SK-N-SH (cell line): ENCODE measurements around the gene CYP27B1. TPM values are rescaled to one million over a fixed set of nuclear protein-coding genes. Genes with fewer than 3 reads are reported as not detected.

Source experiments
- CTCF ChIA-PET: fragments of 300-600, 350-600 bp; formaldehyde crosslinking; extraction: SDS; loops from one replicate; lab custom pipeline; 2021; lab: Yijun Ruan, JAX
- POLR2A ChIA-PET: fragments of 350-600 bp; sonication (Branson Sonifier 250); formaldehyde crosslinking; extraction: SDS; loops from one replicate; lab custom pipeline; 2020; ENCODE audit warnings: antibody characterized with exemption, inconsistent platforms; lab: Yijun Ruan, JAX
- DNase-seq: peaks from one replicate; pipeline ENCODE4 v3.0.0; 2012
- H2AFZ ChIP-seq: fragments of 200-600 bp; sonication (generic); 2 replicates; pipeline ENCODE4 v1.8.1; 2016; ENCODE audit warnings: antibody characterized with exemption, mild to moderate bottlenecking, low read depth
- H3F3A ChIP-seq: fragments of 200-600 bp; sonication (generic); replicated peaks from 2 replicates; pipeline ENCODE3; 2016; ENCODE audit warnings: antibody characterized with exemption, mild to moderate bottlenecking; ENCODE audit not compliant: insufficient read depth
- H3K27ac ChIP-seq, 2 experiments: fragments of 200-500 bp in 1 of 2; fragments of 200-600 bp in 1 of 2; sonication (Bioruptor generic) in 1 of 2; sonication (generic), shearing (Covaris generic) in 1 of 2; 2 replicates each; pipeline versions ENCODE4 v1.5.1 to v1.6.1; 2014 to 2016; ENCODE audit warnings: low read depth in 2 of 2, inconsistent platforms in 1 of 2, low read length in 1 of 2, mild to moderate bottlenecking in 1 of 2, mixed read lengths in 1 of 2
- H3K27me3 ChIP-seq: fragments of 200-600 bp; sonication (generic), shearing (Covaris generic); 2 replicates; pipeline ENCODE4 v1.6.1; 2016; ENCODE audit warnings: mixed run types; ENCODE audit not compliant: insufficient read depth
- H3K36me3 ChIP-seq, 2 experiments: fragments of 200-500 bp in 1 of 2; fragments of 200-600 bp in 1 of 2; sonication (Bioruptor generic) in 1 of 2; sonication (generic) in 1 of 2; replicated peaks in 1 of 2; 2 replicates each; pipeline versions ENCODE3 to v1.5.1; 2014 to 2016; ENCODE audit warnings: low read length in 1 of 2, mild to moderate bottlenecking in 1 of 2; ENCODE audit not compliant: insufficient read depth in 2 of 2, control insufficient read depth in 1 of 2
- H3K4me1 ChIP-seq, 2 experiments: fragments of 200-500 bp in 1 of 2; fragments of 200-600 bp in 1 of 2; sonication (Bioruptor generic) in 1 of 2; sonication (generic), shearing (Covaris generic) in 1 of 2; 2 replicates each; pipeline versions ENCODE4 v1.5.1 to v1.6.1; 2014 to 2016; ENCODE audit warnings: low read depth in 1 of 2, low read length in 1 of 2, mixed run types in 1 of 2; ENCODE audit not compliant: insufficient read depth in 2 of 2, control insufficient read depth in 1 of 2
- H3K4me2 ChIP-seq: fragments of 200-600 bp; sonication (generic), shearing (Covaris generic); 2 replicates; pipeline ENCODE4 v1.6.1; 2017; ENCODE audit warnings: mixed run types
- H3K4me3 ChIP-seq, 2 experiments: fragments of 200-500 bp in 1 of 2; fragments of 200-600 bp in 1 of 2; sonication (Bioruptor generic) in 1 of 2; sonication (generic), shearing (Covaris generic) in 1 of 2; 2 replicates each; pipeline versions ENCODE4 v1.5.1 to v1.8.1; 2014 to 2016; ENCODE audit warnings: low read depth in 2 of 2, inconsistent platforms in 1 of 2, low read length in 1 of 2, mild to moderate bottlenecking in 1 of 2, mixed read lengths in 1 of 2, moderate library complexity in 1 of 2
- H3K79me2 ChIP-seq: fragments of 200-600 bp; sonication (generic); 2 replicates; pipeline ENCODE4 v1.8.1; 2017; ENCODE audit warnings: mild to moderate bottlenecking; ENCODE audit not compliant: insufficient read depth
- H3K9ac ChIP-seq: fragments of 200-600 bp; sonication (generic); 2 replicates; pipeline ENCODE4 v1.6.1; 2017; ENCODE audit warnings: mixed run types
- H3K9me2 ChIP-seq: fragments of 200-600 bp; sonication (generic); 2 replicates; pipeline ENCODE4 v1.6.1; 2017; ENCODE audit warnings: mixed run types
- H3K9me3 ChIP-seq: fragments of 200-600 bp; sonication (generic); 2 replicates; pipeline ENCODE4 v1.6.1; 2017; ENCODE audit warnings: mixed run types, mild to moderate bottlenecking, moderate library complexity
- H4K20me1 ChIP-seq: fragments of 200-600 bp; sonication (generic); 2 replicates; pipeline ENCODE4 v1.6.1; 2017; ENCODE audit warnings: mild to moderate bottlenecking, mixed run types; ENCODE audit not compliant: insufficient read depth
- CHD2 ChIP-seq: fragments of 150-350 bp; IDR thresholded peaks from 2 replicates; pipeline ENCODE4 v1.6.1; 2018; ENCODE audit warnings: low read length; ENCODE audit not compliant: partially characterized antibody
- ELF1 ChIP-seq: IDR thresholded peaks from 2 replicates; pipeline ENCODE4 v1.4.0; 2012
- FOXJ3 ChIP-seq: sonication (generic); formaldehyde crosslinking; IDR thresholded peaks from 2 replicates; pipeline ENCODE4 v1.5.1; 2020; ENCODE audit warnings: mild to moderate bottlenecking, missing genetic modification reagents
- FOXM1 ChIP-seq: IDR thresholded peaks from 2 replicates; pipeline ENCODE4 v1.4.0; 2012; ENCODE audit warnings: low read depth, mild to moderate bottlenecking
- GATA2 ChIP-seq: sonication (generic); formaldehyde crosslinking; IDR thresholded peaks from 2 replicates; pipeline ENCODE4 v1.5.0; 2020; ENCODE audit warnings: mild to moderate bottlenecking, missing genetic modification reagents
- MEF2A ChIP-seq: IDR thresholded peaks from 2 replicates; pipeline ENCODE4 v1.4.0; 2012; ENCODE audit warnings: low read depth, borderline replicate concordance
- MXI1 ChIP-seq: IDR thresholded peaks from 2 replicates; pipeline ENCODE4 v1.6.1; 2012; ENCODE audit warnings: mild to moderate bottlenecking, low read depth, low read length, improper control_type of control experiment
- POLR2AphosphoS5 ChIP-seq: IDR thresholded peaks from 2 replicates; pipeline ENCODE4 v1.6.1; 2012; ENCODE audit warnings: low read depth, low read length
- RAD21 ChIP-seq: IDR thresholded peaks from 2 replicates; pipeline ENCODE4 v1.6.1; 2012; ENCODE audit warnings: mild to moderate bottlenecking, low read length
- RFX5 ChIP-seq: IDR thresholded peaks from 2 replicates; pipeline ENCODE4 v1.6.1; 2012; ENCODE audit warnings: mild to moderate bottlenecking, improper control_type of control experiment, low read length
- RXRA ChIP-seq: IDR thresholded peaks from 2 replicates; pipeline ENCODE4 v1.4.0; 2012; ENCODE audit warnings: low read depth, mild to moderate bottlenecking, borderline replicate concordance
- SIN3A ChIP-seq: IDR thresholded peaks from 2 replicates; pipeline ENCODE4 v1.6.1; 2012; ENCODE audit warnings: low read depth, mild to moderate bottlenecking, low read length, moderate library complexity, borderline replicate concordance
- TAF1 ChIP-seq: IDR thresholded peaks from 2 replicates; pipeline ENCODE4 v1.6.1; 2012; ENCODE audit warnings: low read depth, mild to moderate bottlenecking, low read length, moderate library complexity, borderline replicate concordance
- ZBTB33 ChIP-seq: IDR thresholded peaks from 2 replicates; pipeline ENCODE4 v1.4.0; 2012; ENCODE audit warnings: low read depth, borderline replicate concordance
- WGBS: methylation state at CpG from one replicate; pipeline ENCODE4 v1.1.6; 2017; ENCODE audit warnings: low lambda C conversion rate; 5-methylcytosine and 5-hydroxymethylcytosine counted together
- polyA plus RNA-seq, 3 experiments: library from polyadenylated mRNA; depleted of rRNA; stranded (reverse); fragments of >200 nt; gene quantifications; 2 replicates each; pipeline ENCODE4 v1.2.3, GENCODE V29; 2012
- TF ChIP-seq, protein P1 (sequence below): IDR thresholded peaks from 2 replicates; pipeline ENCODE4 v1.6.1; 2012; ENCODE audit warnings: mild to moderate bottlenecking, low read depth, low read length, moderate library complexity
- TF ChIP-seq, protein P2 (sequence below): IDR thresholded peaks from 2 replicates; pipeline ENCODE4 v1.4.0; 2012; ENCODE audit warnings: low read depth, borderline replicate concordance
- TF ChIP-seq, protein P3 (sequence below): fragments of 200-600 bp; sonication (generic); IDR thresholded peaks from 2 replicates; pipeline ENCODE4 v1.6.1; 2017; ENCODE audit warnings: antibody characterized with exemption, mild to moderate bottlenecking, moderate library complexity
- TF ChIP-seq, protein P4 (sequence below): fragments of 150-350 bp; IDR thresholded peaks from 2 replicates; pipeline ENCODE4 v1.6.1; 2016; ENCODE audit warnings: mild to moderate bottlenecking, low read depth, low read length

CYP27B1 gene
- polyA plus RNA-seq, 1 of the 3 experiments (the other 2 are of a cell fraction), result 1.7 TPM

DNA sequence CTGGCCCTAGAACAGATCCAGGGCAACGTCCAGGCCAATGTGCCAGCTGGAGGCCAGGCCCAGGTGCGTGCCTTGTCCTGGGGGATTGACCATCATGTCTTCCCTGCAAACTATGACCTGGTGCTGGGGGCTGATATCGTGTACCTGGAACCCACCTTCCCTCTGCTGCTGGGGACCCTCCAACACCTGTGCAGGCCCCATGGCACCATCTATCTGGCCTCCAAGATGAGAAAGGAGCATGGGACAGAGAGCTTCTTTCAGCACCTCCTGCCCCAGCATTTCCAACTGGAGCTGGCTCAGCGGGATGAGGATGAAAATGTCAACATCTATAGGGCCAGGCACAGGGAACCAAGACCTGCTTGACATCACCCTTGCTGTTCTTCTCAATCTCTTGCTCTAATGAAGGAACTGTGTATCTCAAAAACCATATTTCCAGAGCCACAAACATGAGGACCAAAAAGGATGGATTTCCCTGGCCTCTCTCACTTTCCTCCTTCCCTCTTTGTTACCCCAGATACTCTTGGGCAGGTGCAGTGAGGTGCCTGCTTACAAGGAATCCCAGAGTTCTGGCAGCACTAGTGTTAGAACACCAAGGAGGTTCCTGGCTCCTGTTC, 13.5 kb upstream of the CYP27B1 start:
- POLR2A ChIA-PET, result no interaction called here

DNA sequence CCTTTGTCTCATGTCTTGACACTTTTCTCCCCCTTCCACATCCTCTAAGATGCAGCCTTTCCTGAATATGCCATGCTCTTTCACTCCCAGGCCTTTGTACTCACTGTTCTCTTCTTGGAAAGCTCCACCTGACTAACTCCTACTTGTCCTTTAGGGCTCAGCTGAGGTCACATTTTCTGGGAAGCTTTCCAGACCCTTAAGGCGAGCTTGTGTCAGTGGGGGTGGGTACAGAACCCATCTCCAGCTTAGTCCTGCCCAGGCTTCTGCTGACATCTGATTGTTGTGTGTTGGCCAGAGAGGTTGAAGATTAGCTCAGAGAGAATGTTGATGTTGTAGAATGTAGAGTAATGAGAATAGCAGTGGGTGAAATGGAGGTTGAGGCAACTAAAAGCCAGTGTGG, 12.9 kb upstream of the CYP27B1 start:
- Histone ChIP-seq H4K20me1 (no peaks in the 10 kb centered on the region), H3K9me2 (no peaks in the 10 kb centered on the region), H3K4me2 (no peak overlapping the region), H3K27me3 (no peaks in the 10 kb centered on the region), H3K9me3 (no peaks in the 10 kb centered on the region), H3K27ac (no peak overlapping the region), H3F3A (peaks cover 18% of the 10 kb centered on the region), H3K79me2 (peaks cover 19% of the 10 kb centered on the region), H3K4me3 (no peak overlapping the region), H3K36me3 (peaks cover 7 to 12% of the 10 kb centered on the region in 2 experiments), H3K9ac (no peak overlapping the region), H3K4me1 (peaks cover 0 to 5% of the 10 kb centered on the region in 2 experiments; a peak in 1 of 4 replicates), H2AFZ (no peak overlapping the region)
- 81% methylated on average over 1 of the region's 1 CpG for WGBS
- ChIA-PET CTCF (interaction anchor here (1.0 kb wide), 1 partner anchor 129 kb away, joined by 3 read pairs; no protein-coding TSS in a partner anchor), POLR2A (no interaction called here)
- DNase-seq, result no peak
- TF ChIP-seq TAF1 (no peak), MXI1 (no peak), CHD2 (no peak), FOXJ3 (CRISPR knock-in tag) (no peak), ZBTB33 (no peak)
- TF ChIP-seq, protein P1, sequence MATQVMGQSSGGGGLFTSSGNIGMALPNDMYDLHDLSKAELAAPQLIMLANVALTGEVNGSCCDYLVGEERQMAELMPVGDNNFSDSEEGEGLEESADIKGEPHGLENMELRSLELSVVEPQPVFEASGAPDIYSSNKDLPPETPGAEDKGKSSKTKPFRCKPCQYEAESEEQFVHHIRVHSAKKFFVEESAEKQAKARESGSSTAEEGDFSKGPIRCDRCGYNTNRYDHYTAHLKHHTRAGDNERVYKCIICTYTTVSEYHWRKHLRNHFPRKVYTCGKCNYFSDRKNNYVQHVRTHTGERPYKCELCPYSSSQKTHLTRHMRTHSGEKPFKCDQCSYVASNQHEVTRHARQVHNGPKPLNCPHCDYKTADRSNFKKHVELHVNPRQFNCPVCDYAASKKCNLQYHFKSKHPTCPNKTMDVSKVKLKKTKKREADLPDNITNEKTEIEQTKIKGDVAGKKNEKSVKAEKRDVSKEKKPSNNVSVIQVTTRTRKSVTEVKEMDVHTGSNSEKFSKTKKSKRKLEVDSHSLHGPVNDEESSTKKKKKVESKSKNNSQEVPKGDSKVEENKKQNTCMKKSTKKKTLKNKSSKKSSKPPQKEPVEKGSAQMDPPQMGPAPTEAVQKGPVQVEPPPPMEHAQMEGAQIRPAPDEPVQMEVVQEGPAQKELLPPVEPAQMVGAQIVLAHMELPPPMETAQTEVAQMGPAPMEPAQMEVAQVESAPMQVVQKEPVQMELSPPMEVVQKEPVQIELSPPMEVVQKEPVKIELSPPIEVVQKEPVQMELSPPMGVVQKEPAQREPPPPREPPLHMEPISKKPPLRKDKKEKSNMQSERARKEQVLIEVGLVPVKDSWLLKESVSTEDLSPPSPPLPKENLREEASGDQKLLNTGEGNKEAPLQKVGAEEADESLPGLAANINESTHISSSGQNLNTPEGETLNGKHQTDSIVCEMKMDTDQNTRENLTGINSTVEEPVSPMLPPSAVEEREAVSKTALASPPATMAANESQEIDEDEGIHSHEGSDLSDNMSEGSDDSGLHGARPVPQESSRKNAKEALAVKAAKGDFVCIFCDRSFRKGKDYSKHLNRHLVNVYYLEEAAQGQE, result no peak

More for the DNA sequence above, 13.5 kb upstream of the CYP27B1 start:
- H2AFZ ChIP-seq, result no peak overlapping the region
- peaks cover 18% of the 10 kb centered on the region for H3F3A ChIP-seq
- CTCF ChIA-PET, result no interaction called here
- DNase-seq, result no peak
- H3K27me3 ChIP-seq, result no peaks in the 10 kb centered on the region
- no peaks in the 10 kb centered on the region for H3K9me2 ChIP-seq
- H3K36me3 ChIP-seq, result peaks cover 7 to 14% of the 10 kb centered on the region in 2 experiments
- WGBS, result 93% methylated on average over 4 of the region's 4 CpGs
- H3K27ac ChIP-seq, result no peak overlapping the region
- TF ChIP-seq ELF1, result no peak
- TF ChIP-seq FOXJ3 (CRISPR knock-in tag), result no peak
- TF ChIP-seq, protein P2, sequence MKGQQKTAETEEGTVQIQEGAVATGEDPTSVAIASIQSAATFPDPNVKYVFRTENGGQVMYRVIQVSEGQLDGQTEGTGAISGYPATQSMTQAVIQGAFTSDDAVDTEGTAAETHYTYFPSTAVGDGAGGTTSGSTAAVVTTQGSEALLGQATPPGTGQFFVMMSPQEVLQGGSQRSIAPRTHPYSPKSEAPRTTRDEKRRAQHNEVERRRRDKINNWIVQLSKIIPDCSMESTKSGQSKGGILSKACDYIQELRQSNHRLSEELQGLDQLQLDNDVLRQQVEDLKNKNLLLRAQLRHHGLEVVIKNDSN, result no peak
- TF ChIP-seq, protein P3, sequence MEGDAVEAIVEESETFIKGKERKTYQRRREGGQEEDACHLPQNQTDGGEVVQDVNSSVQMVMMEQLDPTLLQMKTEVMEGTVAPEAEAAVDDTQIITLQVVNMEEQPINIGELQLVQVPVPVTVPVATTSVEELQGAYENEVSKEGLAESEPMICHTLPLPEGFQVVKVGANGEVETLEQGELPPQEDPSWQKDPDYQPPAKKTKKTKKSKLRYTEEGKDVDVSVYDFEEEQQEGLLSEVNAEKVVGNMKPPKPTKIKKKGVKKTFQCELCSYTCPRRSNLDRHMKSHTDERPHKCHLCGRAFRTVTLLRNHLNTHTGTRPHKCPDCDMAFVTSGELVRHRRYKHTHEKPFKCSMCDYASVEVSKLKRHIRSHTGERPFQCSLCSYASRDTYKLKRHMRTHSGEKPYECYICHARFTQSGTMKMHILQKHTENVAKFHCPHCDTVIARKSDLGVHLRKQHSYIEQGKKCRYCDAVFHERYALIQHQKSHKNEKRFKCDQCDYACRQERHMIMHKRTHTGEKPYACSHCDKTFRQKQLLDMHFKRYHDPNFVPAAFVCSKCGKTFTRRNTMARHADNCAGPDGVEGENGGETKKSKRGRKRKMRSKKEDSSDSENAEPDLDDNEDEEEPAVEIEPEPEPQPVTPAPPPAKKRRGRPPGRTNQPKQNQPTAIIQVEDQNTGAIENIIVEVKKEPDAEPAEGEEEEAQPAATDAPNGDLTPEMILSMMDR, result no peak
- no peak for TF ChIP-seq SIN3A
- TF ChIP-seq RXRA, result no peak
- TF ChIP-seq RAD21, result no peak
- no peak for TF ChIP-seq MEF2A
- no peak for TF ChIP-seq MXI1
- no peak for TF ChIP-seq POLR2AphosphoS5
- TF ChIP-seq GATA2 (CRISPR knock-in tag), result no peak
- no peak for TF ChIP-seq RFX5
- TF ChIP-seq FOXM1, result no peak
- TF ChIP-seq, protein P4, sequence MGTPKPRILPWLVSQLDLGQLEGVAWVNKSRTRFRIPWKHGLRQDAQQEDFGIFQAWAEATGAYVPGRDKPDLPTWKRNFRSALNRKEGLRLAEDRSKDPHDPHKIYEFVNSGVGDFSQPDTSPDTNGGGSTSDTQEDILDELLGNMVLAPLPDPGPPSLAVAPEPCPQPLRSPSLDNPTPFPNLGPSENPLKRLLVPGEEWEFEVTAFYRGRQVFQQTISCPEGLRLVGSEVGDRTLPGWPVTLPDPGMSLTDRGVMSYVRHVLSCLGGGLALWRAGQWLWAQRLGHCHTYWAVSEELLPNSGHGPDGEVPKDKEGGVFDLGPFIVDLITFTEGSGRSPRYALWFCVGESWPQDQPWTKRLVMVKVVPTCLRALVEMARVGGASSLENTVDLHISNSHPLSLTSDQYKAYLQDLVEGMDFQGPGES, result no peak
- H3K9me3 ChIP-seq, result no peaks in the 10 kb centered on the region
- H3K79me2 ChIP-seq, result peaks cover 21% of the 10 kb centered on the region
- H3K4me3 ChIP-seq, result no peak overlapping the region
- peaks cover 0 to 5% of the 10 kb centered on the region in 2 experiments; a peak in 1 of 4 replicates for H3K4me1 ChIP-seq
- no peak overlapping the region for H3K9ac ChIP-seq
- no peaks in the 10 kb centered on the region for H4K20me1 ChIP-seq
- H3K4me2 ChIP-seq, result no peak overlapping the region
